H1 (cell line): ENCODE results near the gene ARMH1. TPM values are rescaled to one million over a fixed set of nuclear protein-coding genes. Genes with fewer than 3 reads are reported as not detected.

Source experiments
- CTCF ChIA-PET: fragments of 300-600 bp; sonication (Branson Sonifier 250); formaldehyde crosslinking; loops from one replicate; lab custom pipeline; 2021; ENCODE audit not compliant: partially characterized antibody; lab: Charles Lee
- POLR2A ChIA-PET: fragments of 300-600 bp; sonication (Branson Sonifier 250); formaldehyde crosslinking; loops from one replicate; lab custom pipeline; 2021; ENCODE audit warnings: inconsistent platforms; ENCODE audit not compliant: partially characterized antibody; lab: Charles Lee
- DNase-seq, 2 experiments: peaks; one replicate each; pipeline versions ENCODE4 v3.0.0 to v3.0.0-alpha.2; 2010 to 2022; ENCODE audit warnings: low spot score in 2 of 2, low read depth in 1 of 2, mixed read lengths in 1 of 2
- FAIRE-seq: peaks from 2 replicates; lab custom pipeline; 2011; peaks lifted over from hg19 to GRCh38; lab: Jason Lieb, UNC
- H2AFZ ChIP-seq: 2 replicates; pipeline ENCODE4 v1.8.1; 2012; ENCODE audit warnings: low read length, inconsistent platforms
- H2AK5ac ChIP-seq: 2 replicates; pipeline ENCODE4 v1.6.1; 2013; ENCODE audit warnings: low read depth, low read length
- H2BK120ac ChIP-seq: replicated peaks from 2 replicates; pipeline ENCODE3; 2013; ENCODE audit warnings: low read depth, low read length, inconsistent platforms
- H2BK12ac ChIP-seq: 2 replicates; pipeline ENCODE4 v1.6.1; 2013; ENCODE audit warnings: low read depth, low read length
- H2BK15ac ChIP-seq: 2 replicates; pipeline ENCODE4 v1.6.1; 2013; ENCODE audit warnings: low read length
- H2BK20ac ChIP-seq: 2 replicates; pipeline ENCODE4 v1.6.1; 2013; ENCODE audit warnings: low read length
- H2BK5ac ChIP-seq: 2 replicates; pipeline ENCODE4 v1.6.1; 2013; ENCODE audit warnings: low read depth, low read length
- H3K14ac ChIP-seq: 2 replicates; pipeline ENCODE4 v1.6.1; 2013; ENCODE audit warnings: inconsistent platforms; ENCODE audit not compliant: insufficient read length
- H3K18ac ChIP-seq: 2 replicates; pipeline ENCODE4 v1.6.1; 2013; ENCODE audit warnings: low read length; ENCODE audit errors: extremely low read depth
- H3K23ac ChIP-seq: 2 replicates; pipeline ENCODE4 v1.6.1; 2013; ENCODE audit warnings: inconsistent platforms; ENCODE audit not compliant: insufficient read length
- H3K23me2 ChIP-seq: 2 replicates; pipeline ENCODE4 v1.6.1; 2013; ENCODE audit warnings: low read depth, low read length
- H3K27ac ChIP-seq: 2 replicates; pipeline ENCODE4 v1.6.1; 2011; ENCODE audit warnings: low read depth, low read length, inconsistent platforms
- H3K27me3 ChIP-seq, 4 experiments: replicated peaks in 1 of 4; 1 replicate in 1 of 4; 2 replicates in 3 of 4; pipeline versions ENCODE4 v1.6.1 to v1.8.1; 2011 to 2013; ENCODE audit warnings: low read length in 3 of 4, mild to moderate bottlenecking in 3 of 4, inconsistent platforms in 2 of 4, mixed read lengths in 2 of 4, moderate library complexity in 1 of 4; ENCODE audit not compliant: control insufficient read depth in 3 of 4, insufficient read depth in 3 of 4; ENCODE audit errors: extremely low read depth in 1 of 4
- H3K36me3 ChIP-seq, 4 experiments: 2 replicates each; pipeline versions ENCODE4 v1.6.1 to v1.8.1; 2011 to 2013; ENCODE audit warnings: mild to moderate bottlenecking in 4 of 4, low read length in 3 of 4, moderate library complexity in 2 of 4, control low read depth in 1 of 4, inconsistent platforms in 1 of 4; ENCODE audit not compliant: insufficient read depth in 4 of 4, control insufficient read depth in 2 of 4
- H3K4ac ChIP-seq: replicated peaks from 2 replicates; pipeline ENCODE3; 2013; ENCODE audit warnings: low read length, low read depth, mixed read lengths, inconsistent platforms; ENCODE audit not compliant: insufficient read length
- H3K4me1 ChIP-seq, 4 experiments: replicated peaks in 1 of 4; 1 replicate in 1 of 4; 2 replicates in 3 of 4; pipeline versions ENCODE4 v1.6.1 to v1.8.1; 2011 to 2013; ENCODE audit warnings: low read length in 3 of 4, inconsistent platforms in 2 of 4, mixed read lengths in 1 of 4; ENCODE audit not compliant: insufficient read depth in 4 of 4, control insufficient read depth in 3 of 4
- H3K4me2 ChIP-seq, 2 experiments: 2 replicates each; pipeline versions ENCODE4 v1.6.1 to v1.8.1; 2011 to 2013; ENCODE audit warnings: low read depth in 2 of 2, low read length in 2 of 2, control low read depth in 1 of 2, inconsistent platforms in 1 of 2, mild to moderate bottlenecking in 1 of 2; ENCODE audit not compliant: insufficient read depth in 1 of 2
- H3K4me3 ChIP-seq, 4 experiments: fragments of 200-600, 300-600 bp in 1 of 4; sonication (generic), shearing (Covaris generic), sonication (Bioruptor Twin) in 1 of 4; 2 replicates each; pipeline versions ENCODE4 v1.5.1 to v1.8.1; 2011 to 2016; ENCODE audit warnings: low read length in 4 of 4, low read depth in 3 of 4, control low read depth in 2 of 4, inconsistent platforms in 2 of 4, mild to moderate bottlenecking in 2 of 4, mixed read lengths in 1 of 4, moderate library complexity in 1 of 4; ENCODE audit not compliant: insufficient read depth in 2 of 4; ENCODE audit errors: extremely low read depth in 1 of 4
- H3K56ac ChIP-seq: replicated peaks from 2 replicates; pipeline ENCODE3; 2013; ENCODE audit warnings: low read depth, mild to moderate bottlenecking, mixed read lengths, low read length, inconsistent platforms; ENCODE audit not compliant: insufficient read length
- H3K79me1 ChIP-seq: 2 replicates; pipeline ENCODE4 v1.6.1; 2013; ENCODE audit warnings: low read depth, low read length, control low read depth
- H3K79me2 ChIP-seq, 2 experiments: 2 replicates each; pipeline versions ENCODE4 v1.6.1 to v1.8.1; 2012 to 2013; ENCODE audit warnings: low read length in 2 of 2, mild to moderate bottlenecking in 2 of 2, inconsistent platforms in 1 of 2; ENCODE audit not compliant: insufficient read depth in 2 of 2, control insufficient read depth in 1 of 2
- H3K9ac ChIP-seq, 4 experiments: replicated peaks in 1 of 4; 1 replicate in 1 of 4; 2 replicates in 3 of 4; pipeline versions ENCODE4 v1.6.1 to v1.8.1; 2011 to 2013; ENCODE audit warnings: low read depth in 3 of 4, low read length in 3 of 4, control low read depth in 2 of 4, mild to moderate bottlenecking in 2 of 4, moderate library complexity in 2 of 4, inconsistent platforms in 1 of 4; ENCODE audit errors: extremely low read depth in 1 of 4
- H3K9me3 ChIP-seq, 2 experiments: 2 replicates each; pipeline versions ENCODE4 v1.6.1 to v1.8.1; 2012 to 2013; ENCODE audit warnings: mild to moderate bottlenecking in 2 of 2, moderate library complexity in 2 of 2, control low read depth in 1 of 2, inconsistent platforms in 1 of 2, low read depth in 1 of 2, low read length in 1 of 2, mixed read lengths in 1 of 2; ENCODE audit not compliant: insufficient read depth in 2 of 2
- H4K20me1 ChIP-seq, 2 experiments: replicated peaks in 1 of 2; 2 replicates each; pipeline versions ENCODE3 to v1.8.1; 2011 to 2013; ENCODE audit warnings: inconsistent platforms in 2 of 2, low read length in 2 of 2, mild to moderate bottlenecking in 1 of 2; ENCODE audit not compliant: insufficient read depth in 2 of 2, control insufficient read depth in 1 of 2
- H4K5ac ChIP-seq: 2 replicates; pipeline ENCODE4 v1.6.1; 2013; ENCODE audit warnings: low read length, low read depth, mixed read lengths, inconsistent platforms; ENCODE audit not compliant: insufficient read length
- H4K8ac ChIP-seq: 2 replicates; pipeline ENCODE4 v1.8.0; 2013; ENCODE audit warnings: mild to moderate bottlenecking, moderate library complexity, low read length, inconsistent platforms; ENCODE audit not compliant: insufficient read depth; ENCODE audit errors: extremely low read depth
- H4K91ac ChIP-seq: replicated peaks from 2 replicates; pipeline ENCODE3; 2013; ENCODE audit warnings: low read length, mixed read lengths, inconsistent platforms; ENCODE audit not compliant: insufficient read length
- CHD2 ChIP-seq: IDR thresholded peaks from 2 replicates; pipeline ENCODE4 v1.6.1; 2012; ENCODE audit warnings: low read length, improper control_type of control experiment
- HDAC6 ChIP-seq: IDR thresholded peaks from one replicate; pipeline ENCODE4 v1.7.1; 2012; ENCODE audit warnings: low read depth, mild to moderate bottlenecking, inconsistent platforms, low read length, moderate library complexity
- POLR2AphosphoS5 ChIP-seq: IDR thresholded peaks from 2 replicates; pipeline ENCODE4 v1.6.1; 2011; ENCODE audit warnings: low read depth, low read length
- RBBP5 ChIP-seq: IDR thresholded peaks from 2 replicates; pipeline ENCODE4 v1.7.1; 2012; ENCODE audit warnings: low read depth, mild to moderate bottlenecking, inconsistent platforms, low read length, moderate library complexity, borderline replicate concordance
- SP1 ChIP-seq: IDR thresholded peaks from 2 replicates; pipeline ENCODE4 v1.6.1; 2011; ENCODE audit warnings: low read depth, low read length
- WGBS, 2 experiments: shearing (Covaris generic) in 1 of 2; methylation state at CpG; one replicate each; pipeline versions ENCODE4 v1.1.6 to v1.1.7; 2013 to 2015; ENCODE audit warnings: low lambda C conversion rate in 2 of 2, mixed read lengths in 2 of 2, inconsistent platforms in 1 of 2, low coverage in 1 of 2, missing lambda C conversion rate in 1 of 2; ENCODE audit not compliant: insufficient replicate concordance in 2 of 2, insufficient coverage in 1 of 2, insufficient read length in 1 of 2; ENCODE audit errors: extremely low coverage in 1 of 2, missing lambda C conversion rate in 1 of 2; 5-methylcytosine and 5-hydroxymethylcytosine counted together
- polyA plus RNA-seq, 7 experiments: library from polyadenylated mRNA; depleted of rRNA in 3 of 7; stranded (reverse) in 5 of 7; unstranded in 2 of 7; fragments of >200 nt in 5 of 7; fragments of 200-250 nt in 2 of 7; gene quantifications; 1 replicate in 5 of 7; 2 replicates in 1 of 7; 4 replicates in 1 of 7; pipeline versions ENCODE4 v1.2.1 to v1.2.3, GENCODE V29; 2011 to 2013; ENCODE audit warnings: missing spikeins in 2 of 7, mixed read lengths in 2 of 7
- total RNA-seq: library from RNA; stranded (reverse); fragmentation: NEBNext Ultra II Directional; extraction: Animal tissue kit (Norgen Biotek cat#: 25700); gene quantifications from 2 replicates; pipeline ENCODE4 v1.2.1, GENCODE V29; 2021

Gene ARMH1
- total and polyA plus RNA-seq, 2 of the 8 experiments (the other 6 are each of a cell fraction or from before 2014, with no cell fraction given): 0.82 to 0.85 TPM

DNA sequence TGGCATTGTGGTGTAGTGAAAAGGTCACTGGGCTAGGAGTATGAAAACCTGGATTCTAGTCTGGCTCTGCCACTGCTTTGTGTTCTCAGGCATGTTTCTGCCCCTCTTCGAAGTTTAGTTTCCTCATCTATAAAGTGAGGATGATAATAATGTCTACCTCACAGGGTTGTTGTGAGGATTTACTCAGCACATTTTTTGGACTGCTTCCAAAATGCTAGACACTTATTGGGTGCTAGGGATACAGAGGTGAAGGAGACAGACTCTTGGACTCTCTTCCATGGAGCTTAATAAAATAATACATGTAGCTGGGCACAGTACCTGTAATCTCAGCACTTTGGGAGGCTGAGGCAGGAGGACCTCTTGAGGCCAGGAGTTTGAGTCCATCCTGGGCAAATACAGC is 68.7 kb downstream of the ARMH1 start:
- H2BK5ac ChIP-seq: no peak overlapping the region
- TF ChIP-seq POLR2AphosphoS5: no peak
- no peak for TF ChIP-seq RBBP5
- no peak for TF ChIP-seq HDAC6
- no peak for TF ChIP-seq SP1
- TF ChIP-seq CHD2: no peak
- TF ChIP-seq, all 59 proteins: peak for 0
- no peak overlapping the region for H3K56ac ChIP-seq
- H2AFZ ChIP-seq: no peak overlapping the region
- H3K27me3 ChIP-seq: no peaks in the 10 kb centered on the region
- H3K9ac ChIP-seq: no peak overlapping the region; a peak in 1 of 7 replicates
- H3K23ac ChIP-seq: no peak overlapping the region
- H2BK120ac ChIP-seq: no peak overlapping the region
- H2BK12ac ChIP-seq: no peak overlapping the region
- no peak overlapping the region for H4K91ac ChIP-seq
- H3K79me2 ChIP-seq: peaks cover 2 to 32% of the 10 kb centered on the region in 2 experiments; a peak in 3 of 4 replicates
- H3K23me2 ChIP-seq: peaks cover 3% of the 10 kb centered on the region; the same call in 1 of the 2 replicates
- 100% methylated on average over 1 of the region's 1 CpG; no CpG with 5 or more reads in 1 of the 2 experiments for WGBS, 2 experiments
- peaks cover 0 to 2% of the 10 kb centered on the region in 2 experiments for H4K20me1 ChIP-seq
- H3K27ac ChIP-seq: no peak overlapping the region
- no peak overlapping the region for H2AK5ac ChIP-seq
- DNase-seq: no peak
- no peak overlapping the region for H3K14ac ChIP-seq
- POLR2A ChIA-PET: interaction anchor here (0.8 to 10.5 kb wide), 10 partner anchors 9 to 76 kb away, joined by 3 to 120 read pairs (median 16); partner anchors contain the start of genes RNU5D-1 and RPS8
- H3K18ac ChIP-seq: no peak overlapping the region
- no peak overlapping the region for H3K4me2 ChIP-seq
- no peak overlapping the region for H2BK15ac ChIP-seq
- H4K5ac ChIP-seq: no peak overlapping the region
- CTCF ChIA-PET: interaction anchor here (0.6 to 7.9 kb wide), 8 partner anchors 8 to 649 kb away, joined by 3 to 42 read pairs (median 5); partner anchors contain the start of gene RNU5D-1
- no peak for FAIRE-seq
- peaks cover 0 to 4% of the 10 kb centered on the region in 2 experiments; a peak in 1 of 4 replicates for H3K9me3 ChIP-seq
- H3K36me3 ChIP-seq: peaks cover 20 to 42% (median 31%) of the 10 kb centered on the region in 4 experiments
- no peak overlapping the region for H3K4me3 ChIP-seq
- peaks cover 9% of the 10 kb centered on the region for H3K79me1 ChIP-seq
- no peak overlapping the region for H4K8ac ChIP-seq
- no peak overlapping the region for H3K4ac ChIP-seq
- H2BK20ac ChIP-seq: no peak overlapping the region
- H3K4me1 ChIP-seq: peaks cover 0 to 3% (median under 1%) of the 10 kb centered on the region in 4 experiments; a peak in 2 of 7 replicates
